CD1c-positive myeloid dendritic cell (primary cell): ENCODE measurements around the gene MST1.

Source experiments
- DNase-seq: peaks from one replicate; pipeline ENCODE4 v3.0.0-alpha.2; 2016; ENCODE audit errors: extremely low spot score

MST1 gene

DNA sequence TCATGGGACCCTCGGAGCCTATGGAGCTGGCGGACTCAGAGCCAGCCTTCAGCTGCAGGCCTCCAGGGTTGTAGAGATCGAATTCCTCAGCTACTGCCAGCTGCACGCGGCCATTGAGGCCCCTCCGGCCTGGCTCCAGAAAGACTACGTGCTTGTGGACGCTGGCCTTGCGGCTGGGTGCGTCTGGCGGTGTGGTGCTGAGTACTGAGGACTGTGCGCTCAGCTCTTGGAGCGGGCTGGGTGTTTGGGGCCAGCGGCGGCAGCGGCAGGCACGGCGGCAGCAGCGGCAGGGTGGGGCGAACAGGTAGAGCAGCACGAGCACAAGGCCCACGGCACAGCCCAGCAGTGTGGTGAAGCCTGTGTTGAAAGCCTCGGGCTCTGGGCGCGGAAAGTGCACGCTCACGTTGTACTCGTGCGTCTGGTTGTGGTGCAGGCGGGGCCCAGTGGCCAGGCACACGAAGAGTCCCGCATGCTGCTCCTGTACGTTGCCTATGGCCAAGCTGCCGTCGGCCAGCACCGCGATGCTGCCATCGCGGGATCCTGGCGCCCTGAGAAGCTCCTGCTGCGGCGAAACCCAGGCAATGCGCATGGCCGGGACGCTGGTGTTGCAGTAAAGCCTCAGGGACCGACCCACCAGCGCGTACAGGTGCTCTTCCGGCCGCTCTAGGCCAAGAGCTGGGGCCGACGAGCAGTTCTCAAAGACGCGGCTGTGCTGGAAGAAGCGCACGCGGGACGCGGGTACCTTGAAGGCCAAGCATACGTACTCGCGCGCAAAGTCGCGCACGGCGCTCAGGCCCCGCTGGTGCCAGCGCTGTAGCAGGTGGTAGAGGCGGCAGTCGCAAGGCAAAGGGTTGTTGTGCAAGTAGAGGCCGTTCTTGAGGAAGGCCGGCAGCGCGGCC lies 28.9 kb upstream of the MST1 start:
- DNase-seq: no peak

DNA sequence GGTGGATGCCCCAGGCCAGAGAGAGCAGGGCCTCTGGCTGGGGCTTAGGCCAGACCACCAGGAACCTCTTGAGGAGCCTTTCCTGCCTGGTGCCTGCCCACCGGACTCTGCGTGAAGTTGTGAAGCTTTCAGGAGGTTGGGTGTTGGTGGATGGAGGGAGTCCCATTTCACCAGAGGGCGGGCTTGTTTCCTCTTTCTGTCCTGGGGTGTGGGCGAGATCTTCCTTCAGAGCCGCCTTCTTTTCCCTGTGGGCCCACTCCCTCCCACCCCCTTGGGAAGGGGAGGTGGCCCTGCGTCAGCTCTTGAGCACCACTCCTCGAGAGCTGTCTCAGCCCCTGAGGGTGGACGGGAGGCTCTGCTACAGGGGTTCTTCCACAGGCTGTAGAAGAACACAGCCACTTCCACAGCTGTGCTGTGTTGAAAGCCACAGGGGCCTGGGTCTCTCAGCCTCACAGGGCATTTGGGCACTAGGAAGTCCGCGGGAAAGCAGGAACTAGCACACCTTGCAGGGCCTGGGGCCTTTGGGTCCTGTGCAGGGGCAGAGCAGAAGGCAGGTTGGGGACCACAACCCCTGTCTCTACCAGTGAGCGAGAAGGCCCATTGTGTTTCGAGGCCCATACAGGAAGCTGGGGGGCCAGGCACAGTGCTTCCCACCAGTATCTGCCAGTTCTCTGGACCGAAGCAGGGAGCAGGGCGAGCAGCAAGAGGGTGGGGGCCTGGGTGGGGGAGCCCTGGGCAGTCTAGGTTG lies 28.1 kb upstream of the MST1 start:
- no peak for DNase-seq

- no peak for DNase-seq
These were observed 27.5 kb upstream of the MST1 start for GRCh38 chr3:49716691-49717210.

GRCh38 chr3:49716169-49716568 lies 26.9 kb upstream of the MST1 start:
- DNase-seq: no peak

- no peak for DNase-seq
These were observed 26.4 kb upstream of the MST1 start for GRCh38 chr3:49715611-49716121.

- no peak for DNase-seq
These were observed 25.7 kb upstream of the MST1 start for GRCh38 chr3:49714728-49715550.

GRCh38 chr3:49713336-49714105 lies 24.2 kb upstream of the MST1 start:
- DNase-seq: no peak

DNA sequence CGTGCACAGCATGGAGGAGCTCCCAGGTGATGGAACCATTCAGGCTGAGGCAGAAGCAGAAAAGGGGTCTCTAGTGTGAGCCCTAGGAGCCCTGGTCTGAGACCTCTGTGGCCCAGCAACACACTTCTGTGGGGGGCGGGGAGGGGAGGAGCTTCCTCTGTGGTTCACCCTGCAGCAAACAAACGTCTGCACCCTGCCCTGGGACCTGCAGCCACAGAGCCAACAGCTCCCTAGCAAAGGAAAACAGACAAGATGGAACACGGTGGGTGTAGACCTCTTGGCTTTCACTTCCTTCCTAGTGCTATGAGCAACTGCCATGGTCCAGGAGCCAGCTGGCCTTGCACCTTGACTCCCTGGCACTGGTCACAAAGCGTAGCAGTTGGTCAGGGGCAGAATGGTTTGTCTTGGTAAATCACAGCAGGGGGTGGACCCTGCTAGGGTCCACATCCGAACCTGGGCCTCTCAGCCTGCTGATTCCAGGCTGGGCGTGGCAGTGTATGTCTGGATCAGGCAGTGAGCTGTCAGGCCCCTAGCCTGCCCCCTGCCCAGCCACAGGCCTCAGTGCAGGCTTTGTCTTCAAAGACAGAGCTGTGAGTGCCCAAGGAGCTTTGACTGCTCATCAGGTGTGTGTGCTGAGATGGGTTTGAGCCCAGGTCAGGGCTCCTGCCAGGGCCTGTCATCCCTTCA lies 23.5 kb upstream of the MST1 start:
- peak; percentile 14 for DNase-seq

DNA sequence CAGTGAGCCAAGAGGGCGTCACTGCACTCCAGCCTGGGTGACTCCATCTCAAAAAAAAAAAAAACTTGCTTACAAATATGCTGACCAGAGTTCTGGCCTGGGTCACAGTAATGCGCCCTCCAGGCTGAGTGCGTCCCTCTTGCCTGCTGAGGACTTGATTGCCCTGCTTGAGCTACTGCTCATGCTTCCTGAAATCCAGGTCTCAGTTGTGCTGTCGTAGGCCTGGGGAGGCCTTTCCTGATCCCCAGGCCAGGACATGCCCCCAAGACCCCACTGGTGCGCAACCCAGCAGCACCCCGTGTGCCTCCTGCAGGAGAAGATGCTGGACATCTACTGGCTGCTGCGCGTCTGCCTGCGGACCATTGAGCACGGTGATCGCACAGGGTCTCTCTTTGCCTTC lies 22.9 kb upstream of the MST1 start:
- DNase-seq: no peak

DNA sequence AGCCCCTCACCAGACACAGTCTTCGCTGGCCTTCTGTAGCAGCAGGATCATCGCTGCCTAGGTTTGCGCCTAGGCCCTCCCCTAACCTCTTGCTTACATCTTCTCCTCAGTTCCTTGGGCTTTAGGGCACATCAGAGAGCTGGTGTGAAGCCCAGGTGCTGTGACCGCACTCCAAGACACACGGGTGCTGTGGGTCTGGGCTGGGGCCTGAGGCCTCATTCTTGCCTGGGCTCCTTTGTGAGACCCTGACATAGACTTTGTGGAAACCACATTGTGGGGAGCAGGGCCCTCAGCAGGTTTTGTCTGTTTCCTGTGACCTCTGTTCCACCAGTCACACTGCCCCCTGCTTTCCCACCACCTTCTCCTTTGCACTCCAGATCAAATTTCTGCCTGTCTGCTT lies 22.2 kb upstream of the MST1 start:
- DNase-seq: no peak

GRCh38 chr3:49709852-49710251 lies 20.6 kb upstream of the MST1 start:
- DNase-seq: no peak

DNA sequence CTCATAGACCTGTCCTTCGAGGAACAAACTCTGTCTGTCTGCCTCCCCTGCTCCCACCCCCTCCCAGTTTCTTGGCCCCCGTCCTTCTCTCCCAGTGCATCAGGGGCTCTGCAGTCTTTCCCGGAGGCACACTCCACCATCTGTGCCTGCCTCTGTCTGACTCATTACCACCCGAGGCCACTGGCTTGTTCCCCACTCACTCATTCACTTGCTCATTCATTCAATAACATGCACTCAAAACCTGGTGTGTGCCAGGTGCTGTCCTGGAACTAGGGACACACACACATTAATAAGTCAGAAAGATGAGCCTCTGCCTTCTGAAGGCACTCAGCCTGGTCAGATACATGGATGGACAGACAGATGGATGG lies 17.8 kb upstream of the MST1 start:
- no peak for DNase-seq

GRCh38 chr3:49706456-49707112 lies 17.3 kb upstream of the MST1 start:
- no peak for DNase-seq

- DNase-seq: no peak
These were observed 16.2 kb upstream of the MST1 start for GRCh38 chr3:49705390-49705960.

DNA sequence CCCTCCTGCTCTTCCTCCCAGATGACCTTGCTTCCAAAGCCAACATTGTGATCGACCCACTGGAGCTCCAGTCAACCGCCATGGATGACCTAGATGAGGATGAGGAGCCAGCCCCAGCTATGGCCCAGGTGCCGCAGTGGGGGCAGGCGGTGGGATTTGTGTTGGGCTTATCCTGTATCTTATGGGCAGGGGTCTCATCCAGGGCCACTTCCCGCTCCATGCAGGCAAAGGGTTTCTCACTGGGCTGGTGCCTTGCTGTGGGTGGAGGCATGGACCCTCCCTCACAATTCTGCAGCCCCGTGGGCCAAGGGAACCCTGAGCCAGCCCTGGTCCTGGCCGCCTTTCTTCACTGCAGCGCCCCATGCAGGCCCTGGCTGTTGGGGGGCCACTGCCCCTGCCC lies 15.4 kb upstream of the MST1 start:
- DNase-seq: no peak

- DNase-seq: no peak
These were observed 14.7 kb upstream of the MST1 start for GRCh38 chr3:49703956-49704355.

GRCh38 chr3:49703443-49703927 lies 14.2 kb upstream of the MST1 start:
- DNase-seq: peak; percentile 81

GRCh38 chr3:49702672-49703071 lies 13.4 kb upstream of the MST1 start:
- DNase-seq: no peak

GRCh38 chr3:49701388-49702077 lies 12.3 kb upstream of the MST1 start:
- DNase-seq: no peak
